ENCODE results near the gene RAET1G. TPM values are rescaled to one million over a fixed set of nuclear protein-coding genes. Genes with fewer than 3 reads are reported as not detected.

Gene RAET1G
- total RNA-seq, 2 experiments from 2014 or later, result not detected

Other genes with a start within 250 kb of the RAET1G start
- gene LATS1, start 205.0 kb downstream of the RAET1G start, total RNA-seq, result 10 to 100 TPM; 34.9 to 37.3 TPM
- 10 to 100 TPM; 59.9 to 74.6 TPM for gene NUP43, start 176.6 kb downstream of the RAET1G start, total RNA-seq
- gene PCMT1, start 173.4 kb downstream of the RAET1G start, total RNA-seq, result 10 to 100 TPM; 86.2 to 93.9 TPM
- gene LRP11, start 58.8 kb downstream of the RAET1G start, total RNA-seq, result 1 to 10 TPM; 6.5 to 7.4 TPM
- gene RAET1E, start 25.0 kb downstream of the RAET1G start, total RNA-seq, result not detected
- under 1 TPM; 0.40 to 0.50 TPM for gene ULBP2, start 18.9 kb upstream of the RAET1G start, total RNA-seq
- gene ULBP1, start 40.8 kb upstream of the RAET1G start, total RNA-seq, result under 1 TPM; 0.55 to 0.67 TPM
- not detected for gene RAET1L, start 102.4 kb upstream of the RAET1G start, total RNA-seq
- 1 to 10 TPM; 1.0 to 1.1 TPM for gene ULBP3, start 146.0 kb upstream of the RAET1G start, total RNA-seq
- gene PPP1R14C, start 219.9 kb upstream of the RAET1G start, total RNA-seq, result not detected

Measured in activated CD4-positive, alpha-beta T cell treated with anti-CD3 and anti-CD28 coated beads, Interleukin-2, amount 10 ng/mL, durations not matched to agents 7 days and 5 days (primary cell).